ENCODE measurements around the gene PNMT.
A peak's percentile ranks its signal among the peaks of the same experiment; 100 is the strongest.

The PNMT gene, protein sequence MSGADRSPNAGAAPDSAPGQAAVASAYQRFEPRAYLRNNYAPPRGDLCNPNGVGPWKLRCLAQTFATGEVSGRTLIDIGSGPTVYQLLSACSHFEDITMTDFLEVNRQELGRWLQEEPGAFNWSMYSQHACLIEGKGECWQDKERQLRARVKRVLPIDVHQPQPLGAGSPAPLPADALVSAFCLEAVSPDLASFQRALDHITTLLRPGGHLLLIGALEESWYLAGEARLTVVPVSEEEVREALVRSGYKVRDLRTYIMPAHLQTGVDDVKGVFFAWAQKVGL

GRCh38 chr17:39667945-39668924, at the start of gene PNMT:
PNMT (plus strand) TSS chr17:39668453; CDS start chr17:39668476, 23 bp downstream.
- TF ChIP-seq REST (IDR thresholded peaks at IDR 0.05; ENCODE audit: low read depth) (no peak), TCF12 (IDR thresholded peaks at IDR 0.05; ENCODE audit: low read depth) (no peak), EP300 (IDR thresholded peaks at IDR 0.05; ENCODE audit: borderline replicate concordance) (no peak), FOXM1 (IDR thresholded peaks at IDR 0.05; ENCODE audit: borderline replicate concordance, low read depth) (no peak), CEBPB (IDR thresholded peaks at IDR 0.05) (no peak), TAF1 (IDR thresholded peaks at IDR 0.05; ENCODE audit: low read depth) (no peak), RAD21 (IDR thresholded peaks at IDR 0.05; ENCODE audit: low read depth) (no peak; the same call in 1 of the 2 replicates), ZBTB7A (IDR thresholded peaks at IDR 0.05; ENCODE audit: low read depth) (no peak), CREB1 (IDR thresholded peaks at IDR 0.05; ENCODE audit: low read depth) (no peak)

GRCh38 chr17:39618956-39619785, 49.1 kb upstream of the PNMT start:
- TF ChIP-seq TEAD4 (IDR thresholded peaks at IDR 0.05) (no peak), TCF12 (IDR thresholded peaks at IDR 0.05; ENCODE audit: low read depth) (no peak), USF1 (IDR thresholded peaks at IDR 0.05) (no peak), FOXM1 (IDR thresholded peaks at IDR 0.05; ENCODE audit: borderline replicate concordance, low read depth) (no peak), YY1 (IDR thresholded peaks at IDR 0.05; ENCODE audit: low read depth) (no peak), EP300 (IDR thresholded peaks at IDR 0.05; ENCODE audit: borderline replicate concordance) (no peak), TAF1 (IDR thresholded peaks at IDR 0.05; ENCODE audit: low read depth) (no peak), NFIC (IDR thresholded peaks at IDR 0.05) (no peak), RAD21 (IDR thresholded peaks at IDR 0.05; ENCODE audit: low read depth) (no peak), CEBPB (IDR thresholded peaks at IDR 0.05) (no peak), CREB1 (IDR thresholded peaks at IDR 0.05; ENCODE audit: low read depth) (no peak), REST (IDR thresholded peaks at IDR 0.05; ENCODE audit: low read depth) (no peak), EGR1 (IDR thresholded peaks at IDR 0.05) (no peak), ZBTB7A (IDR thresholded peaks at IDR 0.05; ENCODE audit: low read depth) (no peak)
- TF ChIP-seq, protein P1, sequence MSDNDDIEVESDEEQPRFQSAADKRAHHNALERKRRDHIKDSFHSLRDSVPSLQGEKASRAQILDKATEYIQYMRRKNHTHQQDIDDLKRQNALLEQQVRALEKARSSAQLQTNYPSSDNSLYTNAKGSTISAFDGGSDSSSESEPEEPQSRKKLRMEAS (IDR thresholded peaks at IDR 0.05): no peak

GRCh38 chr17:39619786-39620101, 48.5 kb upstream of the PNMT start:
- TF ChIP-seq TCF12 (IDR thresholded peaks at IDR 0.05; ENCODE audit: low read depth): no peak
- no peak for TF ChIP-seq TEAD4 (IDR thresholded peaks at IDR 0.05)
- no peak for TF ChIP-seq EGR1 (IDR thresholded peaks at IDR 0.05)
- TF ChIP-seq TAF1 (IDR thresholded peaks at IDR 0.05; ENCODE audit: low read depth): no peak

DNA sequence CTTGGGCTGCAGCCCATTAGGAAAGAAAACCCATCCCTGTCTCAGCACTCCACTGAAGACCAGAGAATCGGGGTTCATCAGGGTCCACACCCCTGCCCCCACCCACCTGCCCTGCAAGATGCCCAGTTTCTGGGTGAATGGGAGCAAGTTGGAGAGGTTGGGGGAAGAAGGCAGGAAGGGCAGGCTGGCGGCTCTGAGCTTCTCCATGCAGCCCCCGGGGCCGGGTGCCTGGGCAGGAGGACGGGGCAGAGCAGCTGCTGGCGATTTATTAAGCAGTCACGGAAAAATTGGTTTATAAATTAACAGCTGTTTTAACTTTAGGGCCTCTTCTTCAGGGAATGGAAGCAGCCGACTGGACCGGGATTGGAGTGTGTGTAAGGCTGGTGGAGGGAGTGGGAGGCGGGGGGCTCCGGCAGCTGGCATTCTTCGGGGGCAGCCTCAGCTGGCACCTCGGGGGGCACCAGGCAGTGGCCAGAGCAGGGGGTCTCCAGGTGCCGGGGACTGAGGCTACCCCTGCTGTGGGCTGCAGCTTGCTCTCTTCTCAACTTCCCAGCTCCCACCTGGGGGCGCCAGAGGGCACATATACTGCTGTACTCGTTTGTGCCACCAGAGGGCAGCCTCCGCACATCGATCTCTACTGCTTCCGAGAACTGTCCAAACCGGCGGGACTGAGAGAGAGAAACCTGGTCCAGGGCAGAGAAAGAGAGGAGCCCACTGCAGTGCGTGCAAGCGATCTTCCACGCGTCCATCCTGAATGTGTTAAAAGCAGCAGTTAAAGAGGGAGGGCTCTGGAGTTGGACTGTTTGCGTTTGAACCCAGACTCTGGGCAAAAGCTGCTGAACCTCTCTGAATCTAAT, 46.5 kb upstream of the PNMT start:
- no peak for TF ChIP-seq EGR1 (IDR thresholded peaks at IDR 0.05)
- TF ChIP-seq ZBTB7A (IDR thresholded peaks at IDR 0.05; ENCODE audit: low read depth): peak; percentile 65; the same call in 1 of the 2 replicates
- TF ChIP-seq NFIC (IDR thresholded peaks at IDR 0.05): peak; percentile 24; the same call in 1 of the 2 replicates
- 0 out of 2 replicates have a peak, but pooled peaks have one; percentile 13 for TF ChIP-seq TAF1 (IDR thresholded peaks at IDR 0.05; ENCODE audit: low read depth)
- no peak for TF ChIP-seq TCF12 (IDR thresholded peaks at IDR 0.05; ENCODE audit: low read depth)
- TF ChIP-seq TEAD4 (IDR thresholded peaks at IDR 0.05): peak; percentile 18; the same call in 1 of the 2 replicates
- TF ChIP-seq RAD21 (IDR thresholded peaks at IDR 0.05; ENCODE audit: low read depth): peak; percentile 96
- TF ChIP-seq, protein P1 (IDR thresholded peaks at IDR 0.05): no peak
- no peak; the same call in 1 of the 2 replicates for TF ChIP-seq EP300 (IDR thresholded peaks at IDR 0.05; ENCODE audit: borderline replicate concordance)
- TF ChIP-seq YY1 (IDR thresholded peaks at IDR 0.05; ENCODE audit: low read depth): no peak
- no peak for TF ChIP-seq CREB1 (IDR thresholded peaks at IDR 0.05; ENCODE audit: low read depth)
- no peak for TF ChIP-seq FOXM1 (IDR thresholded peaks at IDR 0.05; ENCODE audit: borderline replicate concordance, low read depth)
- peak; percentile 75 for TF ChIP-seq REST (IDR thresholded peaks at IDR 0.05; ENCODE audit: low read depth)
- TF ChIP-seq CEBPB (IDR thresholded peaks at IDR 0.05): no peak
- no peak for TF ChIP-seq USF1 (IDR thresholded peaks at IDR 0.05)
